Activated CD8-positive, alpha-beta T cell treated with anti-CD3 and anti-CD28 coated beads, Interleukin-2, amount 10 ng/mL, durations not matched to agents 7 days and 5 days (primary cell): ENCODE measurements around the gene COX6B1. TPM values are rescaled to one million over a fixed set of nuclear protein-coding genes. Genes with fewer than 3 reads are reported as not detected.

ENCODE experiments used
- ATAC-seq: fragments of 150-1000 bp; cut with Tn5 transposase; one replicate; pipeline ENCODE4 v1.10.0; 2021; ENCODE audit warnings: moderate library complexity
- CTCF ChIA-PET: fragments of 350-600 bp; sonication (Branson Sonifier 250); formaldehyde crosslinking; loops from one replicate; lab custom pipeline; 2021; ENCODE audit warnings: antibody characterized with exemption; lab: Charles Lee
- POLR2A ChIA-PET: fragments of 350-600 bp; sonication (Branson Sonifier 250); formaldehyde crosslinking; loops from one replicate; lab custom pipeline; 2021; ENCODE audit warnings: antibody characterized with exemption; lab: Charles Lee
- DNase-seq: peaks from one replicate; pipeline ENCODE4 v3.0.0-alpha.2; 2020
- H3K27ac Mint-ChIP-seq: one replicate; pipeline ENCODE4 v1.8.0; 2021; ENCODE audit warnings: mild to moderate bottlenecking, mixed read lengths
- H3K27me3 Mint-ChIP-seq: one replicate; pipeline ENCODE4 v1.8.0; 2021; ENCODE audit warnings: low read depth, mixed read lengths
- H3K36me3 Mint-ChIP-seq: one replicate; pipeline ENCODE4 v1.8.0; 2021; ENCODE audit warnings: low read depth, mixed read lengths
- H3K4me1 Mint-ChIP-seq: one replicate; pipeline ENCODE4 v1.8.0; 2021; ENCODE audit warnings: low read depth, mixed read lengths
- H3K4me3 Mint-ChIP-seq: one replicate; pipeline ENCODE4 v1.8.0; 2021; ENCODE audit warnings: mild to moderate bottlenecking, mixed read lengths
- H3K9me3 Mint-ChIP-seq: one replicate; pipeline ENCODE4 v1.8.0; 2022; ENCODE audit warnings: mixed read lengths; ENCODE audit not compliant: insufficient read depth
- total RNA-seq, 2 experiments: library from RNA; stranded (reverse); gene quantifications; one replicate each; pipeline ENCODE4 v1.2.3, GENCODE V29; 2021

Gene COX6B1
- total RNA-seq, 2 experiments from 2014 or later, result 471 to 518 TPM

DNA sequence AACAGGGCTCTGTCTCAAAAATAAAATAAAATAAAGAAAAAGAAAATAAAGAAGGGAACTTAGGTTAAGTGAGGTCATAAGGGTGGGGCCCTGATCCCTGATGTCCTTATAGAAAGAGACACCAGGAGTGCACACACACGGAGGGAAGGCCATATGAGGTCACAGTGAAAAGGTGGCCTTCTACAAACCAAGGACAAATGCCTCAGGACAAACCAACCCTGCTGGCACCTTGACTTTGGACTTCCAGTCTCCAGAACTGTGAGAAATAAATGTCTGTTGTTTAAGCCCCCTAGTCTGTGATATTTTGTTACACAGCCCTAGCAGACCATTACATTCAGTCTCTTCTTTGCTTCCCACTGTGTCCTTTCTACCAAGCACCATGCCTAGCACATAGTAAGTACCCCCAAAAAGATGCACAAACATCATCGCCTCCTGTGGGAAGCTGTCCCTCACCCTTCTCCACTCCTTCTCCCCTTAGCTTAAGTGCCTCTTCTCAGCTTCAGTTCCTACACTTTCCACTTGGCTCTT is 47.8 kb downstream of the COX6B1 start:
- DNase-seq, result no peak
- Mint-ChIP-seq H3K4me3 (no peak overlapping the region), H3K27ac (no peak overlapping the region), H3K9me3 (no peaks in the 10 kb centered on the region), H3K36me3 (no peaks in the 10 kb centered on the region), H3K4me1 (peaks cover 27% of the 10 kb centered on the region), H3K27me3 (no peaks in the 10 kb centered on the region)
- no peak for ATAC-seq
- ChIA-PET POLR2A (interaction anchor here (0.9 to 6.9 kb wide), 4 partner anchors 17 to 131 kb away, joined by 3 to 96 read pairs (median 3); partner anchors contain the start of genes PSENEN and U2AF1L4), CTCF (interaction anchor here (1.2 to 10.3 kb wide), 8 partner anchors 11 to 235 kb away, joined by 4 to 266 read pairs (median 6); partner anchors contain the start of genes IGFLR1, LIN37, PSENEN and U2AF1L4)

- H3K27me3 Mint-ChIP-seq, result no peaks in the 10 kb centered on the region
- DNase-seq, result no peak
- POLR2A ChIA-PET, result interaction anchor here (0.9 to 6.9 kb wide), 4 partner anchors 16 to 132 kb away, joined by 3 to 96 read pairs (median 3); partner anchors contain the start of genes PSENEN and U2AF1L4
- peaks cover 27% of the 10 kb centered on the region for H3K4me1 Mint-ChIP-seq
- no peak overlapping the region for H3K4me3 Mint-ChIP-seq
- H3K27ac Mint-ChIP-seq, result no peak overlapping the region
- no peak for ATAC-seq
- H3K9me3 Mint-ChIP-seq, result no peaks in the 10 kb centered on the region
- CTCF ChIA-PET, result interaction anchor here (0.8 to 10.3 kb wide), 11 partner anchors 13 to 234 kb away, joined by 3 to 266 read pairs (median 4); partner anchors contain the start of genes COX6B1, IGFLR1 and LIN37
- no peaks in the 10 kb centered on the region for H3K36me3 Mint-ChIP-seq
Measured at GRCh38 chr19:35696835-35697234, 48.7 kb downstream of the COX6B1 start.

GRCh38 chr19:35702223-35703012 is 54.3 kb downstream of the COX6B1 start:
- Mint-ChIP-seq H3K4me1 (peaks cover 15% of the 10 kb centered on the region), H3K4me3 (peak overlapping the region; percentile 92), H3K36me3 (peaks cover 2% of the 10 kb centered on the region), H3K27me3 (no peaks in the 10 kb centered on the region), H3K27ac (peak overlapping the region; percentile 97), H3K9me3 (no peaks in the 10 kb centered on the region)
- DNase-seq (peak; percentile 98), ATAC-seq (peak; percentile 100)
- ChIA-PET POLR2A (interaction anchor here (0.5 to 4.9 kb wide), 8 partner anchors 11 to 249 kb away, joined by 3 to 113 read pairs (median 4); partner anchors contain the start of genes COX6B1, IGFLR1, KMT2B and U2AF1L4), CTCF (interaction anchor here (0.8 to 10.3 kb wide), 7 partner anchors 8 to 46 kb away, joined by 3 to 266 read pairs (median 4); partner anchors contain the start of genes LIN37, PSENEN and U2AF1L4)

GRCh38 chr19:35703343-35703742 is 55.2 kb downstream of the COX6B1 start:
- no peak for DNase-seq
- peaks cover 13% of the 10 kb centered on the region for H3K4me1 Mint-ChIP-seq
- H3K27ac Mint-ChIP-seq, result no peak overlapping the region
- peak overlapping the region; percentile 92 for H3K4me3 Mint-ChIP-seq
- ChIA-PET POLR2A (interaction anchor here (0.5 to 4.9 kb wide), 2 partner anchors 10 to 11 kb away, joined by 3 to 113 read pairs; no protein-coding TSS in a partner anchor), CTCF (interaction anchor here (2.5 to 10.3 kb wide), 2 partner anchors 9 to 10 kb away, joined by 13 to 266 read pairs; no protein-coding TSS in a partner anchor)
- no peaks in the 10 kb centered on the region for H3K9me3 Mint-ChIP-seq
- peaks cover 2% of the 10 kb centered on the region for H3K36me3 Mint-ChIP-seq
- no peak for ATAC-seq
- H3K27me3 Mint-ChIP-seq, result no peaks in the 10 kb centered on the region

DNA sequence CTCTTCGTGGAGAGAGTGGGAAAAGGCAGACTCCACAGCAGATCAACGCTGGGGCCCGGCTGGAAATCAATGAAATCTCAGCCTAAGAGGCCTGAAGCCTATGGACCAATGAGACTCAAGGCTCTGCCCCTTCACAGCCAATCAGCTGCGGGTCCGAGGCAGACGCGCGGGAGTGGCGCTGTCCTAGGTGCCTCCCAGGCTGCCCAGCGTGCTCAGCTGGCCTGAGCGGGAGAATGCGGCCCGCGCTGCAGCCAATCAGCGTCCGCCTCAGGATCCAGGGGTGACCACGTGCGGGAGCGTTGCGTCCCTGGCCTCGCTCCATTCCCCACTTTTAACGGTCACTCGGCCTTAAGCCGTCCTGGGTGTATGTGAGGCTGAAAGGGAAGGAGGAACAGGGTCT is 56.1 kb downstream of the COX6B1 start, which contains the start of gene ZBTB32:
Gene ZBTB32 (plus strand): TSS at position 341 of the 400 bp plus-strand sequence. CDS start 10,069 bp downstream, outside the sequence.
- no peak for DNase-seq
- H3K27ac Mint-ChIP-seq, result no peak within 1 kb of the TSS
- H3K4me3 Mint-ChIP-seq, result no peak within 1 kb of the TSS
- no peaks in the 10 kb centered on the region for H3K27me3 Mint-ChIP-seq
- ATAC-seq, result no peak
- H3K36me3 Mint-ChIP-seq, result peaks cover 2% of the 10 kb centered on the region
- ChIA-PET CTCF (interaction anchor here (2.5 to 10.3 kb wide), 2 partner anchors 9 to 10 kb away, joined by 13 to 266 read pairs; no protein-coding TSS in a partner anchor), POLR2A (interaction anchor here (4.9 kb wide), 1 partner anchor 9 kb away, joined by 113 read pairs; no protein-coding TSS in a partner anchor)
- H3K9me3 Mint-ChIP-seq, result no peaks in the 10 kb centered on the region
- peaks cover 19% of the 10 kb centered on the region for H3K4me1 Mint-ChIP-seq

Other genes with a start within 250 kb of the COX6B1 start
- not detected for gene FFAR2, start 200.1 kb upstream of the COX6B1 start, total RNA-seq
- not detected for gene KRTDAP, start 157.9 kb upstream of the COX6B1 start, total RNA-seq
- not detected for gene DMKN, start 134.7 kb upstream of the COX6B1 start, total RNA-seq
- not detected for gene SBSN, start 120.0 kb upstream of the COX6B1 start, total RNA-seq
- gene GAPDHS, start 114.9 kb upstream of the COX6B1 start, total RNA-seq, result not detected
- gene TMEM147, start 102.7 kb upstream of the COX6B1 start, total RNA-seq, result 10 to 100 TPM; 53.3 to 54.1 TPM
- gene ATP4A, start 84.7 kb upstream of the COX6B1 start, total RNA-seq, result not detected
- not detected for gene PMIS2, start 62.1 kb upstream of the COX6B1 start, total RNA-seq
- 10 to 100 TPM; 53.3 to 62.3 TPM for gene HAUS5, start 35.6 kb upstream of the COX6B1 start, total RNA-seq
- 100 to 1,000 TPM; 118 to 119 TPM for gene RBM42, start 19.3 kb upstream of the COX6B1 start, total RNA-seq
- gene ETV2, start 6.6 kb upstream of the COX6B1 start, total RNA-seq, result 1 to 10 TPM in 1 of 2 experiments, under 1 TPM in 1; 0.68 to 1.6 TPM
- under 1 TPM; 0.63 to 0.82 TPM for gene UPK1A, start 18.2 kb downstream of the COX6B1 start, total RNA-seq
- 10 to 100 TPM; 37.4 to 41.4 TPM for gene ZBTB32, start 56.2 kb downstream of the COX6B1 start, total RNA-seq
- gene KMT2B, start 69.7 kb downstream of the COX6B1 start, total RNA-seq, result 10 to 100 TPM; 58.0 to 64.3 TPM
- 10 to 100 TPM; 29.9 to 37.1 TPM for gene IGFLR1, start 94.1 kb downstream of the COX6B1 start, total RNA-seq
- gene U2AF1L4, start 97.1 kb downstream of the COX6B1 start, total RNA-seq, result 10 to 100 TPM; 23.3 to 24.0 TPM
- 10 to 100 TPM; 44.1 to 48.2 TPM for gene PSENEN, start 97.3 kb downstream of the COX6B1 start, total RNA-seq
- gene LIN37, start 100.3 kb downstream of the COX6B1 start, total RNA-seq, result 10 to 100 TPM; 10.5 to 12.4 TPM
- under 1 TPM in 1 of 2 experiments, not detected in 1; 0.65 TPM for gene HSPB6, start 108.7 kb downstream of the COX6B1 start, total RNA-seq
- gene PROSER3, start 109.9 kb downstream of the COX6B1 start, total RNA-seq, result 10 to 100 TPM; 48.0 to 54.6 TPM
- 10 to 100 TPM; 66.6 to 71.0 TPM for gene ARHGAP33, start 127.2 kb downstream of the COX6B1 start, total RNA-seq
- gene PRODH2, start 164.5 kb downstream of the COX6B1 start, total RNA-seq, result not detected
- gene NPHS1, start 204.2 kb downstream of the COX6B1 start, total RNA-seq, result not detected
- 1 to 10 TPM; 1.9 to 2.2 TPM for gene KIRREL2, start 208.6 kb downstream of the COX6B1 start, total RNA-seq
- 1 to 10 TPM in 1 of 2 experiments, under 1 TPM in 1; 0.87 to 1.4 TPM for gene APLP1, start 220.3 kb downstream of the COX6B1 start, total RNA-seq